Activated CD4-positive, alpha-beta T cell treated with anti-CD3 and anti-CD28 coated beads, Interleukin-2, amount 50 U/mL, for 1 hour (primary cell): ENCODE measurements around the gene CTBP1.

Experiments
- DNase-seq: peaks from one replicate; pipeline ENCODE4 v3.0.0-alpha.2; 2020

CTBP1 gene

GRCh38 chr4:1249731-1250526 is 999 bp upstream of the CTBP1 start:
- peak; percentile 41 for DNase-seq

DNA sequence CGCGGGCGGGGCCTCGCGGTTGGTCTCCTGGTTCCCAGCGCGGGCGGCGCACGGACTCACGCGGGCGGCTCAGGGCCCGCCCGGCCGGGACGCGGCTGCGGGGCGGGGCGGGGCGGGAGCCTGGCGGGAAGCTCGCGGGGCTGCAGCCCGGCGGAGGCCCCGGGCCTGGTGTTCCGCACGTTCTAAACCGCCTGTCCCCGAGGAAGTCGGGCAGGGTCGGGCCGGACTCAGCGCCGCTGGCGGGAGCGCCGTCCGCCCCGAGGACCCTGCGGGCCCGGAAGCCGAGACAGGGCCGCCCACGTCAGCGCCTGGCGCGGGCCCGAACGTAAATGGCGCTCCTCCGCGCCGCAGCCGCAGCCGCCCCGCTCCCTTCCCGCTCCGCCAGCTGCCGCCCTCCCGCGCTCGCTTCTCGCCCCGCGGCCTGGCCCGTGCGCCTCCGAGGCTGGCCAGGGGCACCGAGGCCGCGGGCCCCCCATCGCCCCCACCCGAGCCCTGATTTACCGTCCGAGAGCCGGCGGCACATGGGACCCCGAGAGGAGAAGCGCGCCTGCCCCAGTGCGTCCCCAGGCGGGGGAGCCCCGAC is 309 bp upstream of the CTBP1 start:
- peak; percentile 82 for DNase-seq

- DNase-seq, result no peak
Observed at GRCh38 chr4:1247864-1248244, 1.1 kb downstream of the CTBP1 start.

DNA sequence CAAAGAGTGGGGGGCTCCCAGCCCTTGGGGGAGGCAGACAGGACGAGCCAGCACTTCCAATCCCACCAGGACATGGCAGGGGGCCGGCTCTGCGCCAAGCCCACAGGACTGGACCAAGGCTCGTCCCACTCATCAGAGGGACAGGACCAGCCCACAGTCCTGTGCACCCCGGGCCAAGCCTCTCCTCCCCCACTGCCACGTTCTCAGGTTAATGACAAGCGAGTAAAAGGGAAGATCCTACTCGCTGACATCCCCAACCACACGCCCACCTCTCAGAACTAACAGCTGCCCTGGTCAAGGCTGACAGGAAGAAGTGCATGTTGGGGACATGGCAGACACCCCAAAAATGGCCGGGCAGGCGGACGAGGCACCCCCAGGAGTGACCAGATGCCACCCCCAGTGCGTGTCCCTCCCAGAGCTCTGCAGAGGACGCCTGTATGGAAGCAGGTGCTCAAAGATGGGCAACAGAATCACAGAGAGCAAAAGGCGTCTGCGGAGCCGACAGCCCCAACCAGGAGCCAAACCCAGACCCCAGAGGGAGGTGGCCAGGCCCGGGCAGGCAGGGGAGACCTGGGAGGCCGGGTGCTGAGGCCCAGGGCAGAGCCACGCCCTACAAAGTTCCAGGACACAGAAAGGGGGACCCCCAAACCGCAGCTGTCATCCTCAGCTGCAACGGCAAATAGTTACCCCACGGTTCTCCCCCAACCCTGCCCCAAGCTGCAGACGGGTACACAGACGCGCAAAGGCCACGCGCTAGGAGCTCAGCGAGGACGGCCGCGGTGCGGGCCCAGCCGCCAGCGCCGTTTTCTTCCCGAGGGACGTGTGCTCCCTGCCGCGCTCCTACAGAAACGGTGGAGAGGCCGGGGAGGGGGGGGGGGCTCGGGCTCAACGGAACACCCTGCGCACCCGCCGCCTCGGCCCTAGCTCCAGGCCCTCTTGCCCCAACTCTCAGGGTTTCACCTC is 1.7 kb downstream of the CTBP1 start:
- no peak for DNase-seq

GRCh38 chr4:1246111-1246881 is 2.6 kb downstream of the CTBP1 start:
- DNase-seq, result no peak

DNA sequence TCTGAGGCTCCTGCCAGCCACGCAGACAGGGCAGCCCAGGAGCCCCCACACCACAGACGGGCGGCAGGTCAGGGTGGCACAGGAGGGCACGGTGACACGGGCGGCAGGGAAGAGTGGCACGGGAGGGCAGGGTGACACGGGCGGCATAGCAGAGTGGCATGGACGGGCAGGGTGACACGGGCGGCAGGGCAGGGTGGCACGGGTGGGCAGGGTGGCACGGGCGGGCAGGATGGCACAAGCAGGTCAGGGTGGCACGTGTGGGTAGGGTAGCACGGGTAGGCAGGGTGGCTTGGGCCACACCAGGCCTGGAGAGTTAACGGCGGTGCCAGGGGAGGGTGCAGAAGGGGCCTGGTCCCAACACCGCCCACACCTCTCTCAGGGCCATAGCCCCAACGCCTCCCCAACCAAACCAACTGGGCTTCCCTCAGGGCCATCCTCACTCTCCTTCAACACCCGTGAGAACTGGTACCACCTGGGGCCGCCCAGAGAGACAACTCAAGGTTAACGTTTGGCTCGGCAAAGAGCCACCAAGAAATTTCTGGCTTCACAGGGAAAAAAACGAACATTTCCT is 3.4 kb downstream of the CTBP1 start:
- DNase-seq, result no peak

- DNase-seq, result no peak
Observed at GRCh38 chr4:1244978-1245471, 3.9 kb downstream of the CTBP1 start.

DNA sequence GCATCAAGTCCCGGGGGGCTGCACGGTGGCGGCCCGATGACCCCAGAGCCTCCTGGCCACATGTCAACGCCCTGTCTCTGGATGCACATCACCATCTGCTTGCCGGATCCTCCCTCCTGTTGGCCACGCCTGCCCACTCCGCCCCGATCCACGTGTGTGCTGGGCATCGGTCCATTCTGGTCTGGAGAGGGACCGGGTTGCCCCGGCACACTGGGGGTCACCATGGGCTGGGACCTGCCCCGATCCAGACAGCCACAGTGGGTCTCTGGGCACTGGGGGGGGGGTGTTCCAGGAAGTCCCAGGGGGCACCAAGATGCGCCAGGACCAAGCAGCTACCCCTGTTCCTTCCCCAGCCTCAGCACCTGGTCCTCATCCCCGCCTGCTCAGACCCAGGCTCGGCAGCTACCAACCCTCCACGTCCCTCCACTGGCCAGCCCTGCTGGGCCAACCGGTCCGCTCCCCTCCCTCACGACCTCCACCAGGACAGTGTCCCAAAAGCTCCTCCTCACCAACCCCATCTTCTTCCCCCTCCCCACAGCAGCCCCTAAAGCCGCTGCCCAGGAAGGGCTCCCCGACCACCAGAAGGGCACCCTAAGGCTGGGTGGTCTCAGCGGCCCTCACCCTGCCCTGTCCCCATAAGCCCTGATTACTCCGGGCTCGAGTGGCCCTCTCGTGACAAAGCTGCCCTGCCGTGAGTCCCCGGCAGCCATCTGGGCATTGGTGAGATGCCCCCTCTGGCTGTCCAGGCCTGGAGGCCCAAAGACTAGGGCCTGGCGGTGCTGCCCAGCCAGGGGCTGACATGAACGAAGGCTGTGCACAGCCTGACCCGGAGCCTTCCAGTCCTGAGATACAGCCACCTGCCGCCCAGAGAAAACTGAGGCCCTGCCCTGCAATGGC is 4.6 kb downstream of the CTBP1 start:
- no peak for DNase-seq

- no peak for DNase-seq
Observed at GRCh38 chr4:1243451-1244080, 5.4 kb downstream of the CTBP1 start.

DNA sequence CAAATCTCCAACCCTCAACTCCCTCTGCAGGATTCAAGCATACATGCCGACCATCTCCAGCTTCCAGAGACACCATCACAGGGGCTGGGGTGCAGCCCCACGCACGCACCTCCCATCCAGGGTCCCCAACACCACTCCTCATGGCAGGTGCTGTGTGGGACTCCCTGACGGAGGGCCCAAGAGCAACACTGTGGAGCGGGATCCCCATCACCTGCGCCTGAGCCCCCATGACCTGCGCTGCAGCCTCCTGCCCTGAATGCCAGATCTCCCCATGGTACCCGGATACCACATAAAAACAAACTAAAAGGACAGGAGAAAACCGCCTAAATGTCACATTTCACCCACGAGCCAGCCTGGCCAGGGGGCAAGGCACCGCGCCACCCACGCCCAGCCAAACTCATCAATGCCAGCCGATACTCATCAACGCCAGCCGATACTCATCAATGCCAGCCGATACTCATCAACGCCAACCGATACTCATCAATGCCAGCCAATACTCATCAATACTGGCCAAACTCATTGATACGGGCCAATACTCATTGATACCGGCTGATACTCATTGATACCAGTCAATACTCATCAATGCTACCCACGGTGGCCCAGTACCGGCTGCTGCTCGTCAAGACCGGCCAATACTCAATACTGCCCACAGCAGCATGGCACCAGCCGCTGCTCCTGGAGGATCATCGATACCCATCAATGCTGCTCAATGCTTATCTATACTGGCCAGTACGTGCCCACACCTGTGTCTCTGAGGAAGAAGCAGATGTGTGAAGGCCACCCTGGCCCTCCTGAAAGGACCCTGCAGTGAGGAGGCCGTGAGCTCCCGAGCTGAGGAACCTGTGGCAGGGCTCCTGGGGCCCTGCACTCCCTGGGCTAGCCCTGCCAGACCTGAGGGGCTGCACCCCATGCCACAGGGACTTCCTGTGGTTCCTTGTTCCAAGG is 6.2 kb downstream of the CTBP1 start:
- DNase-seq, result no peak

DNA sequence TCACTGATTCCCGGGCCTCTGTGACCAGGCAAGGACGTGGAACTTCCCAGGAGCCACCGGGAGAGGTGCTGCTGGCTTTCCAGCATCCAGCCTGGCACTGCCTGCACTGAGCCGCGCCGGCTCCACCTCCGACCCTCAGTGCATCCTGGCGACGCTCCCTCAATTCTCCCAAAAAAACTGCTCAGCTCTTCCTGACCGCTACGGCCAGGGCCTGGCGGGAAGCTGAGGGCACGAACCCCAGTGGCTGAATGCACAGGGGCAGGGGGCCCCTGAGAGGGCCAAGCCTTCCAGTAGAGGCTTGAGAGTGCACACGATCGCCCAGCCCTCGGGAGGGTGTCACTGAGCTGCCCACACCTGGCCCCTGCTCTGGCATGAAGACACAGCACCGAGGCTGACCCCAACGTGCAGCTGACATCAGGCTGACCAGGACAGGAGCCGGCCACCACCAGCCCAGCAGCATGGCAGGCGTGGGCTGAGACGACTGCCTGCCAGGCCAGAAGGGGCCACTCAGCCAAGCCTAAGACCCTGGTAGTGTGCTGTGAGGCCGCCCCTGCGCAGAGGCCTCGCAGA is 6.9 kb downstream of the CTBP1 start:
- DNase-seq, result no peak

DNA sequence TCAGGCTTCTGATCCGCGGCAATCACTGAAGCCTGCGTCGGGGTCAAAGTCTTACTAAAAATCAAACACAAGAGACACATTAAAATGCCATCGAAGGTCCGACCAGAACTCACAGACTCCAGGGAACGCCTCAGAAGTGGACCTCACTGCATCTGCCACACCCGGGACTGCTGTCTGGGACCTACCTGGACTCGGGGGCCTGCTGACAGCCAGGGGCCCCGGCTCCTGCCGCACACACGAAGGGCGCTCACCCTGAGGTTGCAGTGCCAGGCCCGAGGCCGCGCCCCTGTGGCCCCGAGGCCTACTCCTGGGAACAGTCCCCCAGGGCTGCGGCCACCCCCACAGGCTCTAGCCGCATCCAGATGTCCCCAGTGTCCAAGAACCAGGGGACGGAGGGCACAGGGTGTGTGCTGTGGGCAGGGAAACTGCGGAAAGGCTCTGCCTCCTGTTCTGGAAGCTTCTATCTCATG is 7.4 kb downstream of the CTBP1 start:
- DNase-seq, result no peak

- DNase-seq, result no peak
Observed at GRCh38 chr4:1240721-1241465, 8.0 kb downstream of the CTBP1 start.

DNA sequence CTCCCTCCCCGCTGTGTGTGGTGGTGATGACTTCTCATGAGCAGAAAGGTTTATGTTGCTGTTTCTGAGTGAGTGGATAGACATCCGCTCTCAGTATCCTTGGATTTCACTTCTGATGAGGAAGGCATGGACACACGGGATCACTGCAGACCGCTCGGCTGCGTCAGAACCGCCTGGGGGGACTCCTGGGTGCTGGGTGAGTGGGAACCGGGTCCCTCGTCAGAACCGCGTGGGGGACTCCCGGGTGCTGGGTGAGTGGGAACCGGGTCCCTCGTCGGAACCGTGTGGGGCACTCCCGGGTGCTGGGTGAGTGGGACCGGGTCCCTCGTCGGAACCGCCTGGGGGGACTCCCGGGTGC is 9.0 kb downstream of the CTBP1 start:
- DNase-seq, result no peak

DNA sequence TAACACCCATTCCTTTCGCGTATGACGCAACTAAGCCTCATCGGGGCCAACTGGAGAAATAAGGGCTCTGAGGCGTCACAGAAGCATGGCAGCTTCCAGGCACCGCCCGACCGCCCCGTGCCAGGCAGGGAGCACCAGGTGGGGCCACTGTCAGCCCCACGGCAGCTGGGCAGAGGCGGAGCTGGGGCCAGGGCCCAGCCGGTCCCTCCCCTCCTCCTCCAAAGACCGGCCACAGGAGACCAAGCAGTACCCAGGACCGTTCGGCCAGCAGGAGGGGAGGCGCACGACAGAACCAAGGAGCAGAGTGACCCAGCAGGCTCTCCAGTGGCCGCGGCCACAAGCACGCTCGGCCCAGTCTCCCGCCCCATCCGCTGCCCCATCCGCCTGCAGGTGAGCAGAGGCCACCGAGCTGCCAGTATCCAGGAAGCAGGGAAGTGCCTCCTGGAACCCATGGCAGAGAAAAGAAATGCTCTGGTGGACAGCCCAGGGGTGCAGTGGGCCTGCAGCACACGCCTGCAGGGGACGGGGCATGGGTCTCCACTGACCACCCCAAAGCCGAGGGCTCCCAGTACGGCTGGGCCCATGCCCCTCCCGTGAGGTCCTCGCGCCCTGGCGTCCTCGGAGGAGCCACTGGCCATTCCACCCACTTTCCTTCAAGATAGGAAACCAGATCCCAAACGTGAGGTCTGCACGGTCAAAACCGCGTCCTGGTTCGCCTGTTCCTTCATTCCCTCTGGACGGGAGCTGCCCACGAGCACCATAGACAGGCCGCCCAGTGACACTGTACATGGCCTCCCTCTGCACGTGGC is 9.6 kb downstream of the CTBP1 start:
- DNase-seq, result no peak

- no peak for DNase-seq
Observed at GRCh38 chr4:1238676-1239000, 10.3 kb downstream of the CTBP1 start.

DNA sequence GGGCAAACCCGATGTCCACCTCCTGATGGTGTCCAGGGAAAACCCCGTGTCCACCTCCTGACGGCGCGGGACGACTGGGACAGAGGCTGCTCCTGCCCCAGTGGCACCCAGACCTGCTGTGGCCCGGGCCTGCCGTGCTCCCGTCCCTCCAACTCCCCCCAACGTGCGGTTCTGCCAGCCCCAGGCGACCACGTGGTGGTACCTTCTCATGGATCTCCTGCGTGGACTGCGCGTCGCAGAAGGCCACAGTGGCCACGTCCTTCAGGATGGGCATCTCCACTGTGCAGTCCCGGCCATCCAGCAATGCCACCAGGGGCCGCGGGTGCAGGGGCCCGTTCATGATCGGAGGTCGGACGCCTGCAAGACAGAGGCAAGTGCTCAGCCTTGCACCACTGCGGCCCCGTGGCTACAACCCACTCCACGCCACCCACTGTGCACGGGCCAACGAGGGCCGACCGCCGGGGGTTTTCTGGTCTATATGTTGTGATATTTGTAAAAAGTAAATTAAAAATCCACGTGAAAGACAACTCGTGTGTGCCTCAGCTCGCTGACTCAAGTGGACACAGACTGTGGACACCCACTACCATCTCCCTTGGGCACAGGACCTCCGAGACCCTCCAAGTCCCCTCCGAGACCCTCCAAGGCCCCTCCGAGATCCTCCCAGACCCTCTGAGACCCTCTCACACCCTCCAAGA is 10.8 kb downstream of the CTBP1 start:
- DNase-seq, result no peak
